Pancreas (tissue), 10 donors: ENCODE measurements around the gene LGALS12. TPM values are rescaled to one million over a fixed set of nuclear protein-coding genes. Genes with fewer than 3 reads are reported as not detected.
"Not testable (repeated sequence)": the region's sequence is repeated elsewhere in the genome, so short reads cannot be mapped to it uniquely, and the experiment has no call there.

ENCODE experiments used
- ATAC-seq, 4 donors: fragments of 200-7000 bp; cut with Tn5 transposase; one replicate each; pipeline versions ENCODE4 v1.8.0 to v1.9.1; 2020; ENCODE audit warnings: mild to moderate bottlenecking in 4 of 4, moderate library complexity in 4 of 4
- DNase-seq, 6 donors: peaks; one replicate each; pipeline ENCODE4 v3.0.0-alpha.2; 2020
- FAIRE-seq: peaks from 2 replicates; lab custom pipeline; 2012; peaks lifted over from hg19 to GRCh38; lab: Jason Lieb, UNC
- H3K27ac ChIP-seq, 4 donors: fragments of 200-600 bp; sonication (generic); 1 replicate in 3 of 4; 2 replicates in 1 of 4; pipeline versions ENCODE4 v1.5.0 to v1.8.0; 2020
- H3K27me3 ChIP-seq, 4 donors: fragments of 200-600 bp; one replicate each; pipeline ENCODE4 v1.8.0; 2021
- H3K36me3 ChIP-seq, 3 donors: fragments of 200-600 bp; sonication (generic) in 1 of 3; one replicate each; pipeline versions ENCODE4 v1.5.0 to v1.8.0; 2020 to 2021
- H3K4me1 ChIP-seq, 3 donors: fragments of 200-600 bp; one replicate each; pipeline ENCODE4 v1.8.0; 2021
- H3K4me3 ChIP-seq, 4 donors: fragments of 200-600 bp; sonication (generic) in 2 of 4; one replicate each; pipeline versions ENCODE4 v1.5.0 to v1.8.0; 2020 to 2021
- H3K9me3 ChIP-seq, 4 donors: fragments of 200-600 bp; one replicate each; pipeline ENCODE4 v1.8.0; 2021
- CTCF ChIP-seq, 4 donors: fragments of 200-600 bp; sonication (generic) in 3 of 4; IDR thresholded peaks; one replicate each; pipeline versions ENCODE4 v1.5.0 to v1.8.0; 2021; ENCODE audit warnings: antibody characterized with exemption in 4 of 4
- WGBS, 2 donors: extraction: QIAGEN DNeasy Blood & Tissue Kit; methylation state at CpG; one replicate each; pipeline ENCODE4 v1.1.7; 2013; 5-methylcytosine and 5-hydroxymethylcytosine counted together
- intact Hi-C, 3 donors: fragments of 100-400 bp; cut with DNase I; formaldehyde crosslinking; loops; one replicate each; pipeline versions ENCODE4 v1.11.1 to v1.14.2; 2022
- polyA plus RNA-seq, 2 donors: library from polyadenylated mRNA; stranded (reverse); fragments of 200-250 nt; gene quantifications; one replicate each; pipeline ENCODE4 v1.2.3, GENCODE V29; 2013
- total RNA-seq, 6 donors: library from RNA; stranded (reverse); fragmentation: NEBNext Ultra II Directional in 4 of 6; extraction: Animal tissue kit (Norgen Biotek cat#: 25700) in 4 of 6; gene quantifications; one replicate each; pipeline versions ENCODE4 v1.2.1 to v1.2.4, GENCODE V29; 2021 to 2023
- donor health status: healthy with polysubstance abuse.
- donor health status: DM: no; HTN: no; CAD: no; lungs with moderate emphysema.
- donor health status: DM: no; HTN: no; CAD: no.
- donor health status: control.
- donor health status: control.
- donor health status: Bipolar disorder and iron deficiency.
- donor health status: DM: yes; HTN: yes; CAD: no.
- donor health status: DM: no; HTN: no; CAD: no.
- donor health status: DM: no; HTN: no; CAD: no.
- donor health status: DM: yes; HTN: yes; CAD: no.

The LGALS12 gene
- total and polyA plus RNA-seq, 8 donors, result 0.13 to 2.1 (median 0.79) TPM; not detected in 2

GRCh38 chr11:63530021-63530420 lies 24.1 kb downstream of the LGALS12 start:
- H3K27ac ChIP-seq, result no peak overlapping the region
- DNase-seq, result no peak
- H3K27me3 ChIP-seq, result no peaks in the 10 kb centered on the region
- intact Hi-C loops, result no loop called here
- H3K4me1 ChIP-seq, result peaks cover 0 to 4% (median 0%) of the 10 kb centered on the region in 3 donors
- no peak overlapping the region for H3K4me3 ChIP-seq
- FAIRE-seq, result no peak
- no peaks in the 10 kb centered on the region for H3K36me3 ChIP-seq
- no peaks in the 10 kb centered on the region for H3K9me3 ChIP-seq
- 83 to 89% methylated on average over 2 of the region's 2 CpGs for WGBS, 2 donors
- no peak for TF ChIP-seq CTCF (IDR thresholded peaks at IDR 0.05)
- ATAC-seq, result no peak

GRCh38 chr11:63531074-63531792 lies 25.3 kb downstream of the LGALS12 start:
- not testable (repeated sequence) for H3K27ac ChIP-seq, DNase-seq

GRCh38 chr11:63532117-63532516 lies 26.2 kb downstream of the LGALS12 start:
- 78 to 92% methylated on average over 2 of the region's 2 CpGs for WGBS, 2 donors
- Histone ChIP-seq H3K36me3 (no peaks in the 10 kb centered on the region), H3K27me3 (no peaks in the 10 kb centered on the region), H3K4me1 (peaks cover 0 to 8% (median 4%) of the 10 kb centered on the region in 3 donors), H3K27ac (no peak overlapping the region), H3K4me3 (no peak overlapping the region), H3K9me3 (no peaks in the 10 kb centered on the region)
- FAIRE-seq (no peak), ATAC-seq (no peak), DNase-seq (no peak)
- intact Hi-C loops, result no loop called here
- TF ChIP-seq CTCF (IDR thresholded peaks at IDR 0.05), result no peak

More at GRCh38 chr11:63531074-63531792, 25.3 kb downstream of the LGALS12 start:
- H3K4me3 ChIP-seq, H3K27me3 ChIP-seq, H3K36me3 ChIP-seq, FAIRE-seq, intact Hi-C loops, H3K9me3 ChIP-seq, H3K4me1 ChIP-seq: not testable (repeated sequence)
- ATAC-seq, result peak in 3 of 4 donors; percentile 73 to 87 (median 77)
- 83 to 88% methylated on average over 4 of the region's 6 CpGs for WGBS, 2 donors

- ATAC-seq (no peak), FAIRE-seq (no peak), DNase-seq (no peak)
- no peak overlapping the region for H3K27ac ChIP-seq
- H3K9me3 ChIP-seq, result no peaks in the 10 kb centered on the region
- no peak overlapping the region for H3K4me3 ChIP-seq
- no peak for TF ChIP-seq CTCF (IDR thresholded peaks at IDR 0.05)
- intact Hi-C loops, result no loop called here
- H3K36me3 ChIP-seq, result no peaks in the 10 kb centered on the region
- no peaks in the 10 kb centered on the region for H3K27me3 ChIP-seq
- peaks cover 4 to 14% (median 9%) of the 10 kb centered on the region in 3 donors for H3K4me1 ChIP-seq
- WGBS, 2 donors, result 78 to 80% methylated on average over 4 of the region's 4 CpGs
These were observed 27.1 kb downstream of the LGALS12 start for GRCh38 chr11:63532799-63533475.

GRCh38 chr11:63534076-63534475 lies 28.2 kb downstream of the LGALS12 start:
- Histone ChIP-seq H3K9me3 (no peaks in the 10 kb centered on the region), H3K27ac (no peak overlapping the region), H3K27me3 (no peaks in the 10 kb centered on the region), H3K4me1 (peaks cover 4 to 19% (median 10%) of the 10 kb centered on the region in 3 donors), H3K4me3 (no peak overlapping the region), H3K36me3 (no peaks in the 10 kb centered on the region)
- intact Hi-C loops, result no loop called here
- TF ChIP-seq CTCF (IDR thresholded peaks at IDR 0.05), result no peak
- DNase-seq (no peak), ATAC-seq (no peak), FAIRE-seq (no peak)
- WGBS, 2 donors, result 84 to 92% methylated on average over 3 of the region's 3 CpGs
